H9 (cell line): ENCODE data around the gene GSTM1. TPM values are rescaled to one million over a fixed set of nuclear protein-coding genes. Genes with fewer than 3 reads are reported as not detected.

Experiments used
- DNase-seq: peaks from one replicate; pipeline ENCODE4 v3.0.0-alpha.2; 2017
- H2AFZ ChIP-seq: one replicate; pipeline ENCODE4 v1.6.1; 2013; ENCODE audit warnings: mild to moderate bottlenecking, low read length, control low read depth, moderate library complexity
- H2AK5ac ChIP-seq: 2 replicates; pipeline ENCODE4 v1.6.1; 2013; ENCODE audit warnings: low read length, control low read depth, mixed read lengths; ENCODE audit not compliant: insufficient read length
- H2BK120ac ChIP-seq: one replicate; pipeline ENCODE4 v1.6.1; 2013; ENCODE audit warnings: low read depth, mild to moderate bottlenecking, low read length, control low read depth, inconsistent platforms; ENCODE audit not compliant: poor library complexity, severe bottlenecking
- H2BK12ac ChIP-seq: 2 replicates; pipeline ENCODE4 v1.6.1; 2013; ENCODE audit warnings: low read length, control low read depth, mixed read lengths, low read depth; ENCODE audit not compliant: insufficient read length
- H2BK15ac ChIP-seq: 2 replicates; pipeline ENCODE4 v1.6.1; 2013; ENCODE audit warnings: low read depth, low read length, control low read depth
- H2BK20ac ChIP-seq: one replicate; pipeline ENCODE4 v1.6.1; 2013; ENCODE audit warnings: low read depth, mild to moderate bottlenecking, low read length, control low read depth, inconsistent platforms; ENCODE audit not compliant: poor library complexity, severe bottlenecking
- H2BK5ac ChIP-seq: 2 replicates; pipeline ENCODE4 v1.6.1; 2013; ENCODE audit warnings: low read length, control low read depth, mixed read lengths; ENCODE audit not compliant: insufficient read length
- H3K14ac ChIP-seq: 2 replicates; pipeline ENCODE4 v1.6.1; 2013; ENCODE audit warnings: low read length, control low read depth; ENCODE audit not compliant: insufficient read depth
- H3K18ac ChIP-seq: 2 replicates; pipeline ENCODE4 v1.6.1; 2013; ENCODE audit warnings: low read depth, mild to moderate bottlenecking, mixed read lengths, low read length, control low read depth; ENCODE audit not compliant: insufficient read length
- H3K23ac ChIP-seq: 2 replicates; pipeline ENCODE4 v1.6.1; 2013; ENCODE audit warnings: low read length, control low read depth, mixed read lengths, low read depth; ENCODE audit not compliant: insufficient read length
- H3K23me2 ChIP-seq: 2 replicates; pipeline ENCODE4 v1.6.1; 2013; ENCODE audit warnings: low read depth, mild to moderate bottlenecking, mixed read lengths, low read length, control low read depth; ENCODE audit not compliant: insufficient read length, poor library complexity, severe bottlenecking
- H3K27ac ChIP-seq: 2 replicates; pipeline ENCODE4 v1.5.1; 2013; ENCODE audit warnings: low read length, control low read depth, mixed read lengths, low read depth; ENCODE audit not compliant: insufficient read length
- H3K27me3 ChIP-seq: 2 replicates; pipeline ENCODE4 v1.6.1; 2013; ENCODE audit warnings: low read length, control low read depth, inconsistent platforms; ENCODE audit not compliant: insufficient read depth
- H3K4ac ChIP-seq: 2 replicates; pipeline ENCODE4 v1.6.1; 2013; ENCODE audit warnings: low read depth, mild to moderate bottlenecking, control low read depth, inconsistent platforms, low read length, moderate library complexity
- H3K4me1 ChIP-seq: 2 replicates; pipeline ENCODE4 v1.6.1; 2013; ENCODE audit warnings: low read length, control low read depth, inconsistent platforms; ENCODE audit not compliant: insufficient read depth
- H3K4me2 ChIP-seq: 2 replicates; pipeline ENCODE4 v1.6.1; 2013; ENCODE audit warnings: low read length, control low read depth, mixed read lengths; ENCODE audit not compliant: insufficient read length, insufficient read depth
- H3K56ac ChIP-seq: 2 replicates; pipeline ENCODE4 v1.6.1; 2013; ENCODE audit warnings: low read depth, mild to moderate bottlenecking, mixed read lengths, low read length, control low read depth; ENCODE audit not compliant: insufficient read length
- H3K79me1 ChIP-seq: 2 replicates; pipeline ENCODE4 v1.6.1; 2013; ENCODE audit warnings: low read depth, mild to moderate bottlenecking, moderate library complexity, low read length, control low read depth, inconsistent platforms; ENCODE audit not compliant: insufficient read depth, poor library complexity, severe bottlenecking
- H3K79me2 ChIP-seq: 2 replicates; pipeline ENCODE4 v1.6.1; 2013; ENCODE audit warnings: low read length, control low read depth, inconsistent platforms; ENCODE audit not compliant: insufficient read depth
- H3K9ac ChIP-seq: 2 replicates; pipeline ENCODE4 v1.6.1; 2013; ENCODE audit warnings: low read length, control low read depth, mixed read lengths; ENCODE audit not compliant: insufficient read length; ENCODE audit errors: extremely low read depth
- H3K9me3 ChIP-seq: one replicate; pipeline ENCODE4 v1.6.1; 2013; ENCODE audit warnings: low read depth, low read length, inconsistent platforms; ENCODE audit not compliant: control insufficient read depth
- H3T11ph ChIP-seq: one replicate; pipeline ENCODE4 v1.6.1; 2013; ENCODE audit warnings: mild to moderate bottlenecking, low read length, control low read depth, inconsistent platforms
- H4K20me1 ChIP-seq: one replicate; pipeline ENCODE4 v1.6.1; 2013; ENCODE audit not compliant: control insufficient read depth, insufficient read length, insufficient read depth
- H4K5ac ChIP-seq: 2 replicates; pipeline ENCODE4 v1.6.1; 2013; ENCODE audit warnings: low read depth, mild to moderate bottlenecking, mixed read lengths, low read length, control low read depth; ENCODE audit not compliant: insufficient read length
- H4K8ac ChIP-seq: replicated peaks from 2 replicates; pipeline ENCODE4 v1.6.1; 2013; ENCODE audit warnings: low read length, control low read depth, mixed read lengths, low read depth; ENCODE audit not compliant: insufficient read length
- H4K91ac ChIP-seq: 2 replicates; pipeline ENCODE4 v1.6.1; 2013; ENCODE audit warnings: low read depth, mild to moderate bottlenecking, moderate library complexity, mixed read lengths, low read length, control low read depth; ENCODE audit not compliant: insufficient read length
- H3K27ac Mint-ChIP-seq, 3 experiments: 2 replicates in 2 of 3; 3 replicates in 1 of 3; pipeline ENCODE4 v1.8.0; 2020 to 2021; ENCODE audit warnings: mixed read lengths in 3 of 3, mild to moderate bottlenecking in 1 of 3, moderate library complexity in 1 of 3
- H3K27me3 Mint-ChIP-seq: 2 replicates; pipeline ENCODE4 v1.8.0; 2021; ENCODE audit warnings: low read depth, mild to moderate bottlenecking, moderate library complexity, mixed read lengths
- H3K36me3 Mint-ChIP-seq, 3 experiments: 2 replicates in 2 of 3; 3 replicates in 1 of 3; pipeline ENCODE4 v1.8.0; 2020 to 2021; ENCODE audit warnings: low read depth in 3 of 3, mixed read lengths in 3 of 3; ENCODE audit not compliant: insufficient read depth in 1 of 3
- H3K4me1 Mint-ChIP-seq, 2 experiments: 2 replicates each; pipeline ENCODE4 v1.8.0; 2020; ENCODE audit warnings: mixed read lengths in 2 of 2
- H3K4me3 Mint-ChIP-seq, 2 experiments: 2 replicates in 1 of 2; 3 replicates in 1 of 2; pipeline ENCODE4 v1.8.0; 2020 to 2021; ENCODE audit warnings: mild to moderate bottlenecking in 2 of 2, mixed read lengths in 2 of 2, moderate library complexity in 1 of 2
- H3K9me3 Mint-ChIP-seq, 2 experiments: 2 replicates in 1 of 2; 3 replicates in 1 of 2; pipeline ENCODE4 v1.8.0; 2020; ENCODE audit warnings: mild to moderate bottlenecking in 2 of 2, mixed read lengths in 2 of 2, moderate library complexity in 1 of 2
- WGBS: extraction: QIAGEN DNeasy Blood & Tissue Kit; methylation state at CpG from one replicate; pipeline ENCODE4 v1.1.7; 2013; ENCODE audit warnings: missing lambda C conversion rate, low lambda C conversion rate, mixed read lengths; ENCODE audit not compliant: insufficient read length; ENCODE audit errors: extremely low coverage; 5-methylcytosine and 5-hydroxymethylcytosine counted together
- total RNA-seq: library from RNA; stranded (reverse); gene quantifications from 2 replicates; pipeline ENCODE4 v1.2.1, GENCODE V29; 2021
- TF ChIP-seq, protein P1 (sequence below): fragments of 200-600 bp; sonication (generic); conservative IDR thresholded peaks from 3 replicates; pipeline ENCODE4 v1.8.0; 2021; ENCODE audit warnings: antibody characterized with exemption, mild to moderate bottlenecking

Gene GSTM1
- total RNA-seq, 1 experiment from 2014 or later: 19.5 TPM

DNA sequence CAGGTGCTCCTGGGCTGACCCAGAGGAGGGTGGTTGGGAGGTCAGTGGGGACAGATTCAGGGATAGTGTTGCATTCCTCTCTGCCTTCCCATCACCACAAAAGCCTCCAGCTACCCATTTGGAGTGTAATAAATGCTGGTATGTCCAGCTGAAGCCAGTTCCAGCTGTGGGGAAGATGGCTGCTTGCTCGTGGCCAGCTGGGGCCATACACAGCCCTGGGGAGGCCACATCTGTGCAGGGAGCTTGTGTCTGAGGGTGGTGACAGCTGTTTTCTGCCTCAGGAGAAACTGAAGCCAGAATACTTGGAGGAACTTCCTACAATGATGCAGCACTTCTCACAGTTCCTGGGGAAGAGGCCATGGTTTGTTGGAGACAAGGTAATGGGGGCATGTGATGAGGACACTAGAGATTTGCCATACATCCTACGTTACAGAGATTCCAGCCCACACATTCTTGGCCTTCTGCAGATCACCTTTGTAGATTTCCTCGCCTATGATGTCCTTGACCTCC, 29.0 kb upstream of the GSTM1 start:
- Mint-ChIP-seq H3K9me3 (no peaks in the 10 kb centered on the region), H3K27me3 (peaks cover 17% of the 10 kb centered on the region), H3K4me1 (peaks cover 5 to 14% of the 10 kb centered on the region in 2 experiments; a peak in 3 of 4 replicates), H3K36me3 (no peaks in the 10 kb centered on the region), H3K27ac (peak overlapping the region in 1 of 3 experiments; percentile 82; a peak in 1 of 7 replicates), H3K4me3 (no peak overlapping the region)
- H2AK5ac ChIP-seq: no peak overlapping the region
- H3K23me2 ChIP-seq: peaks cover 4% of the 10 kb centered on the region
- no peak overlapping the region for H2BK120ac ChIP-seq
- H3K9me3 ChIP-seq: no peaks in the 10 kb centered on the region
- no peak overlapping the region for H2AFZ ChIP-seq
- no peak overlapping the region for H3K56ac ChIP-seq
- no peak overlapping the region for H3T11ph ChIP-seq
- no peak overlapping the region for H3K14ac ChIP-seq
- no peak overlapping the region for H3K23ac ChIP-seq
- H3K4me2 ChIP-seq: no peak overlapping the region
- H3K79me2 ChIP-seq: no peaks in the 10 kb centered on the region
- no peak overlapping the region for H2BK20ac ChIP-seq
- H4K91ac ChIP-seq: no peak overlapping the region
- no peak overlapping the region for H3K4ac ChIP-seq
- no peaks in the 10 kb centered on the region for H3K79me1 ChIP-seq
- no peak overlapping the region for H3K9ac ChIP-seq
- no peak overlapping the region for H3K18ac ChIP-seq
- no peak overlapping the region for H4K5ac ChIP-seq
- no peak overlapping the region for H3K27ac ChIP-seq
- TF ChIP-seq, protein P1, sequence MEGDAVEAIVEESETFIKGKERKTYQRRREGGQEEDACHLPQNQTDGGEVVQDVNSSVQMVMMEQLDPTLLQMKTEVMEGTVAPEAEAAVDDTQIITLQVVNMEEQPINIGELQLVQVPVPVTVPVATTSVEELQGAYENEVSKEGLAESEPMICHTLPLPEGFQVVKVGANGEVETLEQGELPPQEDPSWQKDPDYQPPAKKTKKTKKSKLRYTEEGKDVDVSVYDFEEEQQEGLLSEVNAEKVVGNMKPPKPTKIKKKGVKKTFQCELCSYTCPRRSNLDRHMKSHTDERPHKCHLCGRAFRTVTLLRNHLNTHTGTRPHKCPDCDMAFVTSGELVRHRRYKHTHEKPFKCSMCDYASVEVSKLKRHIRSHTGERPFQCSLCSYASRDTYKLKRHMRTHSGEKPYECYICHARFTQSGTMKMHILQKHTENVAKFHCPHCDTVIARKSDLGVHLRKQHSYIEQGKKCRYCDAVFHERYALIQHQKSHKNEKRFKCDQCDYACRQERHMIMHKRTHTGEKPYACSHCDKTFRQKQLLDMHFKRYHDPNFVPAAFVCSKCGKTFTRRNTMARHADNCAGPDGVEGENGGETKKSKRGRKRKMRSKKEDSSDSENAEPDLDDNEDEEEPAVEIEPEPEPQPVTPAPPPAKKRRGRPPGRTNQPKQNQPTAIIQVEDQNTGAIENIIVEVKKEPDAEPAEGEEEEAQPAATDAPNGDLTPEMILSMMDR: no peak
- WGBS: no CpG with 5 or more reads among the region's 3 CpGs
- no peak overlapping the region for H2BK12ac ChIP-seq
- DNase-seq: no peak
- no peaks in the 10 kb centered on the region for H3K4me1 ChIP-seq
- no peaks in the 10 kb centered on the region for H4K20me1 ChIP-seq
- no peak overlapping the region for H2BK15ac ChIP-seq
- H3K27me3 ChIP-seq: no peaks in the 10 kb centered on the region
- no peak overlapping the region for H4K8ac ChIP-seq
- no peak overlapping the region for H2BK5ac ChIP-seq
